ENCODE data around the gene ZNF133.

ZNF133 gene

DNA sequence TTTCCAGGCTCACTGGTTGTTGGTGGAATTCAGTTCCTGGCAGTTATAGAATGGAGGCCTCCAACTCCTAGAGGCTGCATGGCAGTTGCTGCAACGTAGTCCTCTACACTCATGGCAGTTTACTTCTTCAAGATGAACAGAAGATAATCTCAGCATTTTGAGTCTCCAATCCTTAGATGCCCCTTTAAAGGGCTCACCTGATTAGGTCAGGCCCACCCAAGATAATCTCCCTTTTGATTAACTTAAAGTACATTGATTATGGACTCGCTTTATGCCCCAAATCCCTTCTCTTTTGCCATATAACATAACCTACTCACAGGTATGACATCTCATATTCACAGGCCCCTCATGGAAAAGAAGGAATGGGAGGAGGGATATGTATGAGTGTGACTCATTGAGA is 76.4 kb downstream of the ZNF133 start:
- no peak for DNase-seq

Measured in NCI-H1417 treated with DMSO at 0.1 percent for 48 hours (cell line).